Measurements from ENCODE around the gene ZBTB45. TPM values are rescaled to one million over a fixed set of nuclear protein-coding genes. Genes with fewer than 3 reads are reported as not detected.
A peak's percentile ranks its signal among the peaks of the same experiment; 100 is the strongest.

The ZBTB45 gene
- 16.3 TPM for polyA plus RNA-seq (2013, experiment 1 of 2; ENCODE audit: insufficient read length)
- 11.0 TPM for polyA plus RNA-seq (2013, experiment 2 of 2; ENCODE audit: insufficient read length)

DNA sequence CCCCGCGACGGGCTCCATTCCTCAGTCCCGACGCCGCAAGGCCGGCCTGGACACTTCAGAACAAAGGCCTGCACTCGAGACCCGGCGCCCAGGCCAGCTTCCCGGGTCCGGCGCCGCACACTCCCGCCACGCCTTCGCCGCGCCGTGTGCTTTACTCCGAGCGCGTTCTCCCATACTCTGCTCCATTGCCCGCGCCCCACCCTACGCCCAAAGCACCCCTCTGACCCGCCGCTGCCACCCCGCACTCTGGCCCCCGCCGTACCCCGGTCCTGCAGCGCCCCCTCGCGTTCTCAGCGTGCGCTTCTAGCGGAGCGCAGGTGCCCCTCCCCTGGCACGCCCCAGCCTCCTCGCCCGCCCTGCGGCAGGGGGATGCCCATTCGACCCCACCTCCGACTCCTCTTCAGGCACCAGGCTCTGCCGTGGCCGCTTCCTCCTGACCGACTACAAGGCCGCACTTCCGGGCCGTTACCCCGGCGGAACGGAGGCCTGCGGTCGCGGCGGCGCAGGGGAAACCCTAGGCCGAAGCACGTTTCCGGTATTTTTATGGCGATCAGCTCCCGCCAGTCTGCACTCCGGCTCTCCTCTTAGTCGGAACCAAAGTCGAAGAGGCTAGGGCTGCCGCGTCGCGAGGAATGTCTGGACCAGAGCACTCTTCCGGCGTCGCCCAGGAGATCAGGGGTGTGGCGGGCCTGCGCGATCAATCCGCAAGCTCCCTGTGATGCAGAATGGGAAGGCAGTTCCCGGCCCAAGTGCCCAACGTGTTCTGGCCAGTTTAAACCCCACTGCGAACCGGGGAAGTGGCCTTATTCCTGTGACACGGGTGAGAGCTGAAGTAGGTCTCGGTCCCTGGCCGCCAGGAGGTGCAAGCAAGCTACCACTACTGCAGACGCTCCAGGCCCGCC, at the start of gene ZBTB45:
TSS of gene ZBTB45 (minus strand) at position 456 of the 902 bp plus-strand sequence. CDS start 2,137 bp downstream, outside the sequence.
- peak; percentile 97 for DNase-seq

GRCh38 chr19:58568453-58569130, 49.0 kb upstream of the ZBTB45 start:
- DNase-seq: no peak

DNA sequence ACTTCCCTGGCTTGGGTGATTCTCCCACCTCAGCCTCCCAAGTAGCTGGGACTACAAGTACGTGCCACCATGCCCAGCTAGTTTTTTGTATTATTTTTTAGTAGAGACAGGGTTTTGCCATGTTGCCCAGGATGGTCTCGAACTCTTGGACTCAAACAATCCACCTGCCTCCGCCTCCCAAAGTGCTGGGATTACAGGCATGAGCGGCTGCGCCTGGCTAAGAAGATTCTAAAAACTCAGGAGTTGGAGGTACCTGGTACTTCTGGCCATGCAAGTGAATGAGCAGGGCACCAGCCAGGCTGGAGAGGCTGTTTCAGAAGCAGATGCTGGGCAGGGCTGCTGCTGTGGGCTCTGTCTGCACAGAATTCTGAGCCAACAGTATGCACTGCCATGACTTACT, 47.4 kb upstream of the ZBTB45 start:
- DNase-seq: no peak

GRCh38 chr19:58563823-58564222, 44.2 kb upstream of the ZBTB45 start:
- DNase-seq: no peak

- no peak for DNase-seq
These were observed 43.5 kb upstream of the ZBTB45 start for GRCh38 chr19:58563034-58563573.

GRCh38 chr19:58562122-58563033, 42.8 kb upstream of the ZBTB45 start:
- peak; percentile 29 for DNase-seq

- no peak for DNase-seq
These were observed 41.9 kb upstream of the ZBTB45 start for GRCh38 chr19:58561373-58562121.

DNA sequence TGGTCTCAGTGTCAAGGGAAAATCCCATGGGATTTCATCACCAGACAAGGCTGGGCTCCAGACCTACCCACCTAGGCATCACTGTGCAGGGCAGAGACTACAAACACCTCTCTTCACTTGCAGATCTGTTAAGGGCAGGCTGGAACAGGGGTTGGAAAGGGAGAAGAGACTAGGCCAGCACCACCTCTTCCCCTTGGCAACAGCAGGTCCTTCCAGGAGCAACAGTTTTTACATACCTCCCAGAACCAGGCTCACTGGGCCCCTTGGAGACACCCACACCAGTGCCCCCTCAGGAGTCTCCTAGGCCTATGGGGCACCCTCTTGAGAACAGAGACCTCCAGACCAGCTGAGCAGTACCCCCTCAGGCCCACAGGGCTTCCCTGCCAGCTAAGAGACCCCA, 41.3 kb upstream of the ZBTB45 start:
- DNase-seq: no peak

DNA sequence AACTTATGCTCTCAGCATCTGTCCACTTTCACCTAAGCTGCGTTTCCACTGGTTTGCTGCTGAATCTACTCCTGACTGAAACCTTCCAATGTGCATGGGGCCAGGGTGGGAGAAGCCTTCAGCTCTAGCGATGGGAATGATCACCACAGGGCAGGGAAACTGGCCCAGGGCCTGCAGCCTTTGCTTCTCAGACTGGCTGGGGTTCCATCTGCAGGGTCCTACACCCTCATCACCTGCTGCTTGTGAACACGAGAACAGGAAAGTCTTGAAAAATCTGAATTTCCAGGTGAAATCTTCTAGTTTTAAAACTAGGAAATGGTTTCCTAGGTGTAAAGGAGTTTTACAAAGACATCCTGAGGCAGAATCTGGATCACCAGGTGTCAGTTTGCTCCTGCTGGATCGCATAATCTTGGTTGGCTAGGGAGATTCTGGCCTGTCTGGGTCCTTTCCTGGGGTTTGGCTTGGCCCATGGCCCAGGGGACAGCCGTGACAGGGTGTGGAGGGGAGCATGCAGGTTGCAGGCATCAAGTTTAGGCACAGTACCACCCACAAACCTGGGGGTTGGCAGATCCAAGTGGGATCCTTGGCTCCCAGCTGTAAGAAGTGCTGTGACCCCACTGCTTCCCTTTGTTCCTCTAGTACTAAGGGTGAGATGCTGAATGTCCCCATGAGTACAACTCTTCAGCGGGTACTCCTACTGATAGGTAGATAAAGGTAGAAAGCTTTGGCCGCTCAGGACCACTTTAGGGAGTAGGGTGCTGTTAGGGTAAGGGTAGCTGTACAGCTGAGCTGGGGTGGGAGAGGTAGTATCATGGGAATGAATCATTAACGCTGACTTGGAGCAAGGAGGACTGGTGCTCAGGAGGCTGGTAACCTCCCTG, 40.6 kb upstream of the ZBTB45 start:
- DNase-seq: no peak

GRCh38 chr19:58559275-58560006, 39.8 kb upstream of the ZBTB45 start:
- peak; percentile 94 for DNase-seq

DNA sequence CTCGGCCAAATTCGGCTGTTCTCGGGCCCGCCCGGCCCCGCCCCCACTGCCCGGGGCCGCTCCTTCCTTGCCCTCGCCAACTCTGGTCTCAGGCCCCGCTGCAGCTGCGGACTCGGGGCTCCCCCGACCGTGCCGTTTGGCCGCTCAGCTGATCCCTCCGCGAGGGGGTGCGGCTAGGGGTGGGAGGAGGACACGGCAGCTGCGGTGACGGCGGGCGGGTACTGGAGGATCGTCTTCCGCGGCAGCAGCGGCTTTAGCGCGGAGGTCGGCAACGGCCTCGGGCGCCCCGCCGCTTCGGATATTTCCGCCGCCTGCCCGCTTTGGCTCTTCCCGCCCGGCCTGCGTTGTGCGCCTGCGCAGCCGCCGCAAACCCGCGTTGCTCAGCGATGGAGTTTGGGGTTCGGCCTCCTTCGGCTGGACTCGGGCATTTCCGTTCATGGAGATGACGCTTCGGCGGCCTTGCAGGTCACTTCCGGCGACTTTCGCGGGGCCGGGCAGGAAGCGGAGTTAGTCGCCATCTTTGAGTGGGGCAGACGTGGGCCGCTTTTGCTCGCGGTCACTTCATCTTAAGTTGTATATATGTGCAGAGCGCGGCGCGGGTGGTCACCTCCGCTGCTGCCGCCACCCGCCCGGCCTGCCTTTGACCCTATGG, 39.1 kb upstream of the ZBTB45 start:
- DNase-seq: peak; percentile 97

DNA sequence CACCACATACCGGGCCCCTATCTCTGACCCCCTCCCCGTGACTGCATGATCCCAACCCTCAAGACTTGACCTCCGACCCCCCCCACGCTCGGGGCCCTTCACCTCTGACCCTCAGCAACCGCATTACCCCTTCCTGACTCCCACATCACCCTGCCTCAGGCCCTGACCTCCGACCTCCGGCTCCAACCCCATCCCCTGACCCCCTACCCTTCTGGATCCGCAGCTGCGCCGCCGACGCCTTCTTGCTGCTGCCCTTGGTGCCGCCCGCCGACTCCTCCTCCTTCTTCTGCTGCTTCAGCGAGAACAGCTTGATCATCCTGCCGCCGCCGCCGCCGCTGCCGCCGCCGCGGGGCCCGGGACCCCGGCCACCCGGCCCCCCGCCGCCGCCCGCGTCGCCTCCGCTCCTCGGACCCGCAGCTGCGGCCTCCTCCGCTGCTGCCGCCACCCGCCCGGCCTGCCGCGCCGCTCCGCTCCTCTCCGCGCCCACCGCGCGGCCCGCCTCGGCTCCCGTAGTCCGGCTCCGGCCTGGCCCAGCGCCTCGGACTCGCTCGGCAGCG, 38.5 kb upstream of the ZBTB45 start, which contains the start of gene UBE2M:
TSS of gene UBE2M (minus strand) at position 546 of the 557 bp plus-strand sequence. CDS start at position 316, 230 bp downstream.
- no peak for DNase-seq

GRCh38 chr19:58557221-58558065, 37.8 kb upstream of the ZBTB45 start:
- no peak for DNase-seq

- DNase-seq: no peak
These were observed 37.1 kb upstream of the ZBTB45 start for GRCh38 chr19:58556622-58557220.

DNA sequence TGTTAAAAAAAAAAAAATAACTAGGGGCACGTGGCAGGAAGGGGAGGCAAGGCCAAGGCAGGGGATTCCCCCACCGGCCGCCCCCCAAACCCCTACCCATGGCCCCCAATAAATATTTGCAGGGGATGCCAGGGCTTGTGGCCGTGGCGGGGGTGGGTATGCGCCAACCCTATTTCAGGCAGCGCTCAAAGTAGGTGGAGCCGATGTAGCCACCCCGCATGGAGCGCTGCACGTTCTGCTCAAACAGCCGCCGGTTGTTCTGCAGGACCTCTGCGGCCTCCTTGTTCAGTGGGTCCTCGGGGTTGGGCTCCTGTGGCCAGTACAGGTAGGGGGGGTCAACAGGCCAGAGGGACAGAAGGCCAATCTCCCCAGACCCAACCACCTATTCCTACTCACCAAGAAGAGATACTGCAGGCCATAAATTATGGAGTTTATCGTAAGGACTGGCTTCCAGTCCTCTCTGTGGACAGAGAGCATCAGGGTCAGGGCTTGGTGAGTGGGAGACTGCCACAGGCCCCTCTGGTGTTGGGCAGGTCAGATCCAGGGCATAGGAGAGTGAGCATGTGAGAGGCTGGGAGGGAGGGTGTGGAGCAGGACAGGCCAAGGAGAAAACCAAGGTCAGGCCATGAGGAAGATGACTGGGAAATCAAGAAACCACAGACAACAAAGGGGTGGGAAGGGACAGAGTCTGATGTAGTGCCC, 36.5 kb upstream of the ZBTB45 start:
- no peak for DNase-seq

GRCh38 chr19:58555369-58555885, 35.8 kb upstream of the ZBTB45 start:
- DNase-seq: no peak

All from fibroblast of skin of back (primary cell).